NCI-H2107 treated with DMSO at 0.1 percent for 48 hours (cell line): ENCODE measurements around the gene ERICH4.
A peak's percentile ranks its signal among the peaks of the same experiment; 100 is the strongest.
"Not testable (repeated sequence)": the region's sequence is repeated elsewhere in the genome, so short reads cannot be mapped to it uniquely, and the experiment has no call there.

Experiments used
- DNase-seq: peaks from one replicate; lab custom pipeline; 2025; ENCODE audit not compliant: unreplicated experiment; lab: John Stamatoyannopoulos, UW

Gene ERICH4

GRCh38 chr19:41442473-41443355 lies at the start of gene ERICH4:
Gene ERICH4 (plus strand): TSS chr19:41443156. CDS start chr19:41443170, 14 bp downstream.
- DNase-seq: no peak

- no peak for DNase-seq
Observed at GRCh38 chr19:41395355-41395754, 47.6 kb upstream of the ERICH4 start.

GRCh38 chr19:41397086-41398049 lies 45.6 kb upstream of the ERICH4 start, which contains the start of the genes BCKDHA and EXOSC5:
Gene BCKDHA (plus strand): TSS chr19:41397818. CDS start chr19:41397828, 10 bp downstream.
Gene EXOSC5 (minus strand): TSS chr19:41397359. CDS start chr19:41397328, 31 bp downstream.
- peak; percentile 99 for DNase-seq

GRCh38 chr19:41398050-41398418 lies 44.9 kb upstream of the ERICH4 start:
- no peak for DNase-seq

- no peak for DNase-seq
Observed at GRCh38 chr19:41398598-41398997, 44.4 kb upstream of the ERICH4 start.

GRCh38 chr19:41399091-41399490 lies 43.9 kb upstream of the ERICH4 start:
- DNase-seq: no peak

GRCh38 chr19:41399525-41399924 lies 43.4 kb upstream of the ERICH4 start:
- DNase-seq: no peak

GRCh38 chr19:41401483-41401882 lies 41.5 kb upstream of the ERICH4 start:
- no peak for DNase-seq

- DNase-seq: no peak
Observed at GRCh38 chr19:41402010-41402409, 40.9 kb upstream of the ERICH4 start.

GRCh38 chr19:41403181-41403970 lies 39.6 kb upstream of the ERICH4 start:
- DNase-seq: peak; percentile 38

- no peak for DNase-seq
Observed at GRCh38 chr19:41405776-41406175, 37.2 kb upstream of the ERICH4 start.

- no peak for DNase-seq
Observed at GRCh38 chr19:41407271-41407670, 35.7 kb upstream of the ERICH4 start.

- peak; percentile 32 for DNase-seq
Observed at GRCh38 chr19:41408256-41408655, 34.7 kb upstream of the ERICH4 start.

- DNase-seq: not testable (repeated sequence)
Observed at GRCh38 chr19:41408846-41409245, 34.1 kb upstream of the ERICH4 start.

GRCh38 chr19:41409288-41409687 lies 33.7 kb upstream of the ERICH4 start:
- no peak for DNase-seq

GRCh38 chr19:41410336-41411054 lies 32.5 kb upstream of the ERICH4 start:
- no peak for DNase-seq

- DNase-seq: no peak
Observed at GRCh38 chr19:41411100-41411967, 31.6 kb upstream of the ERICH4 start.

- no peak for DNase-seq
Observed at GRCh38 chr19:41411968-41412265, 31.0 kb upstream of the ERICH4 start.

- DNase-seq: no peak
Observed at GRCh38 chr19:41412953-41413352, 30.0 kb upstream of the ERICH4 start.
